ENCODE measurements around the gene HACD3.

The HACD3 gene

DNA sequence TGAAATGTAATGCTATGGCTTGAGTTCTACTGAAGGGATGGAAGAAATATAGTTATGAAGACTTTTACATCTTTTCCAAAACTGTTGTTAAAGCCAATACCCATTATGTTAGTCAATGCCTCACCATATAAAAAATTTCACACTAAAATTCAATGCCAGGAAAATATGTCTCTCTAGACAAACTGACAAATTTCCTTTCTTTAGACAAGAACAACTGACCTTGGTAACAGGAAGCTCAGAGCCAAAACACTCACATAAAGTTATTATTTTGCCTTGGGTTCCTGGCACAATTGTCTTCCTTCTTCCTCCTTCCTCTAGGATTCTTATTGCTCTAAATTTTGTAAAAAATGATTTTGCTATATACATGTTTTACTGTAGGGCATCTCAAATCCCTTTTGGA is 54.0 kb downstream of the HACD3 start:
- no peak for DNase-seq (ENCODE audit: low read depth)
- no peak overlapping the region for H3K4me3 ChIP-seq (ENCODE audit: control insufficient read depth, low read depth, low read length)
- TF ChIP-seq, protein P1, sequence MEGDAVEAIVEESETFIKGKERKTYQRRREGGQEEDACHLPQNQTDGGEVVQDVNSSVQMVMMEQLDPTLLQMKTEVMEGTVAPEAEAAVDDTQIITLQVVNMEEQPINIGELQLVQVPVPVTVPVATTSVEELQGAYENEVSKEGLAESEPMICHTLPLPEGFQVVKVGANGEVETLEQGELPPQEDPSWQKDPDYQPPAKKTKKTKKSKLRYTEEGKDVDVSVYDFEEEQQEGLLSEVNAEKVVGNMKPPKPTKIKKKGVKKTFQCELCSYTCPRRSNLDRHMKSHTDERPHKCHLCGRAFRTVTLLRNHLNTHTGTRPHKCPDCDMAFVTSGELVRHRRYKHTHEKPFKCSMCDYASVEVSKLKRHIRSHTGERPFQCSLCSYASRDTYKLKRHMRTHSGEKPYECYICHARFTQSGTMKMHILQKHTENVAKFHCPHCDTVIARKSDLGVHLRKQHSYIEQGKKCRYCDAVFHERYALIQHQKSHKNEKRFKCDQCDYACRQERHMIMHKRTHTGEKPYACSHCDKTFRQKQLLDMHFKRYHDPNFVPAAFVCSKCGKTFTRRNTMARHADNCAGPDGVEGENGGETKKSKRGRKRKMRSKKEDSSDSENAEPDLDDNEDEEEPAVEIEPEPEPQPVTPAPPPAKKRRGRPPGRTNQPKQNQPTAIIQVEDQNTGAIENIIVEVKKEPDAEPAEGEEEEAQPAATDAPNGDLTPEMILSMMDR (IDR thresholded peaks at IDR 0.05; ENCODE audit: control insufficient read depth, insufficient read depth, low read depth, low read length, missing control alignments), result no peak

DNA sequence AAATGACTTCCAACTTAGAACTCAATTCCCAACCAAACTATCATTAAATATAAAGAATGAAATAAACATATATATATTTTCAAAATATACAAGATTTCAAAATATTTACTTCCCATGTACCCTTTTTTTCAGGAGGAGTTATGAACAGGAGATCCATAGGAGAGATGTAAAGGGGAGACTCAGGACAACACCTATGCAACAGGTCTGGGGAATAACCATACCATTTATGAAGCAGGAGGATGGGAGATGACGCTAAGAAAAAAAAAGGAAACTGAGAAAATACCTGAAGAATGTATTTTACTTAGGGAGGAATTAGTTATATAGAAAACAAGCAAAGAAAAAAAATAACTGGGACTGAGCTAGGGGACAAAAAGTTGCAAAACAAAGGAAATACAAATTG is 56.8 kb downstream of the HACD3 start:
- H3K4me3 ChIP-seq (ENCODE audit: control insufficient read depth, low read depth, low read length), result no peak overlapping the region
- DNase-seq (ENCODE audit: low read depth), result no peak
- TF ChIP-seq, protein P1 (IDR thresholded peaks at IDR 0.05; ENCODE audit: control insufficient read depth, insufficient read depth, low read depth, low read length, missing control alignments), result no peak

DNA sequence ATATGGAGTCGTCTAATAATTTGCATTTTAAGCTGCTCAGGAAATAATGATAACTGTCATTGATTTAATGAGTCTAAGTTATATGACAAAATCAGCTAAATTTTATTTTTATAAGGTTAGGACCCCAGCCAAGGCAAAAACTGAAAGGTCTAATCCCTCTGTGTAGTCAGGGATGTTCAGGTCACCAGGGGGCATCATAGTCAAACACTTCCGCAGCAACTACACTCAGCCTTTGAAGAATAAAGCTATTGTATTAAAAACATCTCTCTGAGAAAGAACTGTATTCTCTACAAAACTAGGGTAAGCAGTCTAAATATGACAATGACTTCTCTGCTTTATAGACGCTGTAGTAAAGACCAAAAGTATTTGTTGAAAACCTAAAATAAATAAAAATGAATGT is 65.7 kb downstream of the HACD3 start:
- no peak for DNase-seq (ENCODE audit: low read depth)
- no peak overlapping the region for H3K4me3 ChIP-seq (ENCODE audit: control insufficient read depth, low read depth, low read length)
- TF ChIP-seq, protein P1 (IDR thresholded peaks at IDR 0.05; ENCODE audit: control insufficient read depth, insufficient read depth, low read depth, low read length, missing control alignments), result peak; percentile 8

DNA sequence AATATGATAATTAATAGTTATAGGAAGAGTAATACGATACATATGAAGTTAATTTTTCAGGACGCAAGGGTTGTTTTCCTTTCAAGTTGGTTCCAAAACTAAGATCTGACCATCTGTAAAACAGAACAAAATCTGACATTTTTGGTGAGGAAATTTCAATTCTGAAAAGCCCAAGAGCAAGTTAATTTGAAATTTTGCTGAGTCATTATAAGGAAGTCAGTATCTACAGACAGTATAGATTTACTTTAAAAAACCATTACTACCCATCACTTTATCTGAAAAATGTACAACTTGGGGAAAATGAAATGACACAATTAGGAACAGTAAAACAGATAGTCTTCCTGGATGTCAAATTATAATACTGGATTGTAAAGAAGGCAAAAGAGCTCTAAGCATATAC is 68.2 kb downstream of the HACD3 start:
- TF ChIP-seq, protein P1 (IDR thresholded peaks at IDR 0.05; ENCODE audit: control insufficient read depth, insufficient read depth, low read depth, low read length, missing control alignments), result no peak
- no peak overlapping the region for H3K4me3 ChIP-seq (ENCODE audit: control insufficient read depth, low read depth, low read length)
- DNase-seq (ENCODE audit: low read depth), result no peak

DNA sequence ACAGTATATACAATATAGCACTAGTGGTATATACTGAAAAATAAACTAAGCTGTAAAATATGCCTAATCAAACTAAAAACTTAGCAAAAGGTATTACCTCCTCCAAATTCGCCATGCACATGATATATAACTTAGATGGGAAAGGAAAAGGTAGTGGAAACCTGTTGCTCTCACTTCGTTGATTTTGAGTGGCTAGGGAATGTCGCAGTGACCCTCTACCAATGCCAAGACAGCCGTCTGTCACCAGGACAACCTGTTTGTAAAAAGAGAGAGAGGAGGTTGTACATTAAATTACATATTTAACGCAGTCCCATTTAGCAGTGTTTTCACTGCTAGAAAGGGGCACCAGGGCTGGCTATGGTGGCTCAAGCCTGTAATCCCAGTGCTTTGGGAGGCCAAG is 69.4 kb downstream of the HACD3 start:
- no peak overlapping the region for H3K4me3 ChIP-seq (ENCODE audit: control insufficient read depth, low read depth, low read length)
- no peak for DNase-seq (ENCODE audit: low read depth)
- TF ChIP-seq, protein P1 (IDR thresholded peaks at IDR 0.05; ENCODE audit: control insufficient read depth, insufficient read depth, low read depth, low read length, missing control alignments), result no peak

DNA sequence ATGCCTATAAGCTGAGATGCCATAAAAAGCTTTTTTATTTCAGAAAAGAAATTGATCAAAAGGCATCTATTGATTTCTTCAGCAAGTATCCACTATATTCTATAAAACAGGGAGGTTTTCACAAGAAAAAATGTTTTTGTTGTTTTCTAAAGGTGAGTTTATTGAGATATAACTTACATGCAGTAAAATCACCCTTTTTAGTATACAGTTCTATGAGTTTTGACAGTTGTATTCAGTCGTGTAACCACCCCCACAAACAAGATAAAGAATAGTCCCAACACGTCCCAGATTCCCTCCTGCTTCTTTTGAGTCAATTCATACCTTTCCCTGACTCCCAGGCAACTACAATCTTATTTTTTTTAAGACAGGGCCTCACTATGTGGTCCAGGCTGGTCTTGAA is 72.9 kb downstream of the HACD3 start:
- no peak for DNase-seq (ENCODE audit: low read depth)
- TF ChIP-seq, protein P1 (IDR thresholded peaks at IDR 0.05; ENCODE audit: control insufficient read depth, insufficient read depth, low read depth, low read length, missing control alignments), result no peak
- no peak overlapping the region for H3K4me3 ChIP-seq (ENCODE audit: control insufficient read depth, low read depth, low read length)

DNA sequence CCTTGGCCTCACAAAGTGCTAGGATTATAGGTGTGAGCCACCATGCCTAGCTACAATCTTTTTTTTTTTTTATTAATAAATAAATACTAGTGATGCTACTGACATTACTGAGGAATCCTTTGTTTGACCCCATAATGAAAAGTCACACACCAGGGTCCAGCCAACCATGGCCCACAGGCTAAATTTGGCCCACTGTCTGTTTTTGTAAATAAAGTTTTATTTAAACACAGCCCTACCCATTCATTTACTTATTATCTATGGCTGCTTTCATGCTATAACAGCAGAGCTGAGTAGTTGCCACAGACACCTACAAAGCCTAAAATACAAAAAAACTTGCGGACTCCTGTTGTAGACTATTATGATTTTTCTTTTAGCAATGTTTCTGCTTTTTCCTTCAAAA is 73.3 kb downstream of the HACD3 start:
- DNase-seq (ENCODE audit: low read depth), result no peak
- TF ChIP-seq, protein P1 (IDR thresholded peaks at IDR 0.05; ENCODE audit: control insufficient read depth, insufficient read depth, low read depth, low read length, missing control alignments), result no peak
- no peak overlapping the region for H3K4me3 ChIP-seq (ENCODE audit: control insufficient read depth, low read depth, low read length)
